MM.1S (cell line): ENCODE data around the gene TEX14.

Experiments used
- CTCF ChIP-seq: fragments of 300-600 bp; sonication (generic); IDR thresholded peaks from 2 replicates; pipeline ENCODE4 v1.5.1; 2016; ENCODE audit warnings: antibody characterized with exemption, low read length, mixed read lengths
- EZH2 ChIP-seq: fragments of 300-600 bp; sonication (generic); optimal IDR thresholded peaks from 2 replicates; pipeline ENCODE3; 2017; ENCODE audit warnings: low read depth, mild to moderate bottlenecking, antibody characterized with exemption, low read length, mixed read lengths

- TF ChIP-seq CTCF (no peak), EZH2 (no peak)
These were observed 181.8 kb downstream of the TEX14 start for GRCh38 chr17:58510075-58510474.
